SH-SY5Y (cell line): ENCODE data around the gene LUC7L.

Experiments
- GATA2 ChIP-seq: IDR thresholded peaks from 2 replicates; pipeline ENCODE4 v1.6.1; 2011; ENCODE audit warnings: mild to moderate bottlenecking, low read depth, low read length
- GATA3 ChIP-seq: IDR thresholded peaks from 2 replicates; pipeline ENCODE4 v1.6.1; 2011; ENCODE audit warnings: low read depth, mild to moderate bottlenecking, low read length, moderate library complexity

DNA sequence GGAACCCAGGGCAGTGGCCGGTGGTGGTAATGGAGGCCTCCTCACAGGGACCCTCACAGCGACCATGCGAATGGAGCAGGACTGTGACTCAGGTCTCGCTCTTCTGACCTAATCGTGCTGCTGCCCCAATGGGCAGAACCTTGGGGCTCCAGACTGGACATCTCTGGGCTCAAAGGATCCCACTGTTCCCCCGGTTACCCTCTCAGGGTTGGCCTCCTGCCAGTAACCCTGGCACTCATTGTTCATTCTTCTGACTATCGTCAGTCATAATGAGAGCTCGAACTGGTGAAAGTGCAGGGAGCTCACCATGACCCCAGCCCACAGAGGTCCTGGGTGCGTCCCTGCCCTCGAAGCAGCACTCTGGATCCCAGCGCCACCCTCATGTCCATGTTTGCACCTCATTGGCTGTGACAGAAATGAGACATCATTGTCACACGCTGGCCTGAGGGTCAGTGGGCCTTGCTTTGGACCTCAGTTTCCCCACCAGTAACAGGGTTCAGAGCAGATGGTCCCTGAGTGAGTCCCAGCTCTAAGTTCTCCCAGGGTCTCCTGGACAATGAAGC lies 86.8 kb downstream of the LUC7L start:
- TF ChIP-seq GATA2 (no peak), GATA3 (no peak)
